T-cell (primary cell): ENCODE results near the gene ZNF821. TPM values are rescaled to one million over a fixed set of nuclear protein-coding genes. Genes with fewer than 3 reads are reported as not detected.

Experiments
- ATAC-seq, 4 experiments: fragments of 200-7000 bp in 3 of 4; fragments of 150-1000 bp in 1 of 4; cut with Tn5 transposase; replicated peaks in 1 of 4; 1 replicate in 3 of 4; 2 replicates in 1 of 4; pipeline ENCODE4 v1.10.0; 2021; ENCODE audit warnings: moderate library complexity in 3 of 4, mild to moderate bottlenecking in 2 of 4, moderate number of reproducible peaks in 1 of 4
- CTCF ChIA-PET, 2 donors: fragments of 300-600 bp; sonication (Branson Sonifier 250); formaldehyde crosslinking; loops; one replicate each; lab custom pipeline; 2022; ENCODE audit warnings: antibody characterized with exemption in 2 of 2; lab: Charles Lee
- POLR2A ChIA-PET, 2 donors: fragments of 300-600 bp; sonication (Branson Sonifier 250); formaldehyde crosslinking; loops; one replicate each; lab custom pipeline; 2022; ENCODE audit warnings: antibody characterized with exemption in 2 of 2; lab: Charles Lee
- DNase-seq, 35 experiments: peaks; one replicate each; pipeline versions ENCODE4 v3.0.0 to v3.0.0-alpha.2; 2013 to 2023
- H3K27ac ChIP-seq: one replicate; pipeline ENCODE4 v1.5.1; 2013; ENCODE audit warnings: low read length
- H3K27me3 ChIP-seq, 2 experiments: replicated peaks in 1 of 2; 1 replicate in 1 of 2; 2 replicates in 1 of 2; pipeline versions ENCODE4 v1.6.1 to v1.7.0; 2013; ENCODE audit warnings: low read length in 1 of 2, mixed read lengths in 1 of 2; ENCODE audit not compliant: control insufficient read depth in 2 of 2, insufficient read depth in 2 of 2; ENCODE audit errors: extremely low read depth in 1 of 2
- H3K36me3 ChIP-seq, 2 donors: 1 replicate in 1 of 2; 2 replicates in 1 of 2; pipeline versions ENCODE4 v1.6.1 to v1.7.0; 2013; ENCODE audit warnings: low read length in 1 of 2; ENCODE audit not compliant: control insufficient read depth in 2 of 2, insufficient read depth in 1 of 2; ENCODE audit errors: extremely low read depth in 1 of 2
- H3K4me1 ChIP-seq, 2 experiments: 1 replicate in 1 of 2; 2 replicates in 1 of 2; pipeline versions ENCODE4 v1.6.1 to v1.7.0; 2013; ENCODE audit warnings: low read length in 2 of 2, mixed read lengths in 1 of 2; ENCODE audit not compliant: insufficient read depth in 2 of 2, control insufficient read depth in 1 of 2; ENCODE audit errors: extremely low read depth in 1 of 2
- H3K4me3 ChIP-seq, 2 donors: 1 replicate in 1 of 2; 2 replicates in 1 of 2; pipeline versions ENCODE4 v1.5.1 to v1.7.0; 2013; ENCODE audit warnings: mild to moderate bottlenecking in 2 of 2, low read length in 1 of 2, moderate library complexity in 1 of 2; ENCODE audit not compliant: control insufficient read depth in 1 of 2; ENCODE audit errors: extremely low read depth in 1 of 2
- H3K9me3 ChIP-seq: 2 replicates; pipeline ENCODE4 v1.7.0; 2013
- H3K27ac Mint-ChIP-seq, 2 donors: one replicate each; pipeline ENCODE4 v1.8.0; 2020 to 2021; ENCODE audit warnings: mild to moderate bottlenecking in 2 of 2, mixed read lengths in 2 of 2
- H3K27me3 Mint-ChIP-seq, 2 donors: one replicate each; pipeline ENCODE4 v1.8.0; 2021 to 2022; ENCODE audit warnings: mixed read lengths in 2 of 2
- H3K36me3 Mint-ChIP-seq: one replicate; pipeline ENCODE4 v1.8.0; 2021; ENCODE audit warnings: mixed read lengths
- H3K4me1 Mint-ChIP-seq, 3 donors: one replicate each; pipeline ENCODE4 v1.8.0; 2020 to 2022; ENCODE audit warnings: mixed read lengths in 3 of 3, mild to moderate bottlenecking in 1 of 3
- H3K4me3 Mint-ChIP-seq, 3 donors: one replicate each; pipeline ENCODE4 v1.8.0; 2020 to 2022; ENCODE audit warnings: mild to moderate bottlenecking in 3 of 3, mixed read lengths in 3 of 3, moderate library complexity in 3 of 3
- H3K9me3 Mint-ChIP-seq, 3 donors: one replicate each; pipeline ENCODE4 v1.8.0; 2020 to 2022; ENCODE audit warnings: mixed read lengths in 3 of 3
- WGBS: methylation state at CpG from one replicate; pipeline ENCODE4 v1.1.5; 2013; ENCODE audit warnings: missing lambda C conversion rate; ENCODE audit not compliant: insufficient coverage; 5-methylcytosine and 5-hydroxymethylcytosine counted together
- total RNA-seq, 35 experiments: library from RNA in 6 of 35; stranded (reverse) in 6 of 35; fragments of 120-200 nt in 1 of 35; gene quantifications; one replicate each; pipeline versions ENCODE4 v1.2.1 to v1.2.4 and lab custom pipeline; 2013 to 2026

Gene ZNF821
- total RNA-seq, 5 donors from 2014 or later (not counting 1 experiment from before 2014, with no cell fraction given): 8.0 to 17.9 (median 9.3) TPM

- Histone ChIP-seq H3K4me1 (peaks cover 0 to 6% of the 10 kb centered on the region in 2 experiments), H3K9me3 (no peaks in the 10 kb centered on the region), H3K4me3 (no peak overlapping the region), H3K27ac (no peak overlapping the region), H3K36me3 (peaks cover 13 to 79% of the 10 kb centered on the region in 2 donors), H3K27me3 (no peaks in the 10 kb centered on the region)
- no peak overlapping the region for H3K4me3 Mint-ChIP-seq
- 95% methylated on average over 2 of the region's 3 CpGs for WGBS
- DNase-seq (no peak), ATAC-seq (no peak)
- peaks cover 78% of the 10 kb centered on the region for H3K36me3 Mint-ChIP-seq
- POLR2A ChIA-PET: interaction anchor here in 1 of 2 donors (0.6 kb wide), 1 partner anchor 147 kb away, joined by 4 read pairs; no protein-coding TSS in a partner anchor
- no peaks in the 10 kb centered on the region for H3K27me3 Mint-ChIP-seq
- peak overlapping the region in 1 of 2 donors; percentile 48 for H3K27ac Mint-ChIP-seq
- peaks cover 40 to 46% (median 44%) of the 10 kb centered on the region in 3 donors for H3K4me1 Mint-ChIP-seq
- no peaks in the 10 kb centered on the region for H3K9me3 Mint-ChIP-seq
- CTCF ChIA-PET: interaction anchor here (0.6 kb wide), 2 partner anchors 95 to 175 kb away, joined by 3 read pairs; no protein-coding TSS in a partner anchor
Observed at GRCh38 chr16:71919035-71919434, 35.1 kb upstream of the ZNF821 start.

- DNase-seq (no peak), ATAC-seq (no peak)
- Histone ChIP-seq H3K4me3 (no peak overlapping the region), H3K27me3 (no peaks in the 10 kb centered on the region), H3K9me3 (no peaks in the 10 kb centered on the region), H3K36me3 (peaks cover 15 to 67% of the 10 kb centered on the region in 2 donors), H3K27ac (no peak overlapping the region), H3K4me1 (peaks cover 0 to 14% of the 10 kb centered on the region in 2 experiments)
- Mint-ChIP-seq H3K27me3 (no peaks in the 10 kb centered on the region), H3K27ac (no peak overlapping the region), H3K9me3 (no peaks in the 10 kb centered on the region), H3K4me1 (peaks cover 50 to 55% (median 52%) of the 10 kb centered on the region in 3 donors), H3K4me3 (no peak overlapping the region), H3K36me3 (peaks cover 70% of the 10 kb centered on the region)
- WGBS: 100% methylated on average over 2 of the region's 6 CpGs
- ChIA-PET POLR2A (interaction anchor here (0.6 kb wide), 2 partner anchors 18 to 32 kb away, joined by 3 to 4 read pairs; no protein-coding TSS in a partner anchor), CTCF (interaction anchor here in 1 of 2 donors (0.9 to 1.0 kb wide), 2 partner anchors 9 to 37 kb away, joined by 3 to 4 read pairs; no protein-coding TSS in a partner anchor)
Observed at GRCh38 chr16:71917900-71918299, 33.9 kb upstream of the ZNF821 start.

GRCh38 chr16:71916397-71916920 is 32.5 kb upstream of the ZNF821 start:
- H3K9me3 ChIP-seq: no peaks in the 10 kb centered on the region

GRCh38 chr16:71915350-71915749 is 31.4 kb upstream of the ZNF821 start:
- H3K36me3 Mint-ChIP-seq: peaks cover 55% of the 10 kb centered on the region
- POLR2A ChIA-PET: no interaction called here
- H3K4me3 Mint-ChIP-seq: no peak overlapping the region
- peaks cover 62 to 74% (median 71%) of the 10 kb centered on the region in 3 donors for H3K4me1 Mint-ChIP-seq
- WGBS: 80% methylated on average over 1 of the region's 2 CpGs
- no peaks in the 10 kb centered on the region for H3K27me3 Mint-ChIP-seq
- ATAC-seq (no peak), DNase-seq (no peak)
- no peaks in the 10 kb centered on the region for H3K27me3 ChIP-seq
- peaks cover 10 to 43% of the 10 kb centered on the region in 2 donors for H3K36me3 ChIP-seq
- H3K9me3 Mint-ChIP-seq: no peaks in the 10 kb centered on the region
- CTCF ChIA-PET: no interaction called here
- no peak overlapping the region for H3K4me3 ChIP-seq
- no peak overlapping the region for H3K27ac ChIP-seq
- peaks cover 0 to 18% of the 10 kb centered on the region in 2 experiments for H3K4me1 ChIP-seq
- no peaks in the 10 kb centered on the region for H3K9me3 ChIP-seq
- peak overlapping the region in 1 of 2 donors; percentile 11 for H3K27ac Mint-ChIP-seq

More at GRCh38 chr16:71916397-71916920, 32.5 kb upstream of the ZNF821 start:
- Histone ChIP-seq H3K27me3 (no peaks in the 10 kb centered on the region), H3K4me1 (peaks cover 0 to 18% of the 10 kb centered on the region in 2 experiments), H3K4me3 (no peak overlapping the region), H3K36me3 (peaks cover 10 to 54% of the 10 kb centered on the region in 2 donors), H3K27ac (no peak overlapping the region)
- Mint-ChIP-seq H3K27me3 (no peaks in the 10 kb centered on the region), H3K4me1 (peaks cover 62 to 65% (median 63%) of the 10 kb centered on the region in 3 donors), H3K9me3 (no peaks in the 10 kb centered on the region), H3K4me3 (no peak overlapping the region), H3K36me3 (peaks cover 66% of the 10 kb centered on the region), H3K27ac (no peak overlapping the region)
- WGBS: 90% methylated on average over 6 of the region's 11 CpGs
- CTCF ChIA-PET: no interaction called here
- ATAC-seq (no peak), DNase-seq (no peak)
- POLR2A ChIA-PET: interaction anchor here in 1 of 2 donors (0.6 kb wide), 1 partner anchor 21 kb away, joined by 3 read pairs; no protein-coding TSS in a partner anchor

- H3K4me3 ChIP-seq: no peak overlapping the region
- POLR2A ChIA-PET: no interaction called here
- no peaks in the 10 kb centered on the region for H3K9me3 Mint-ChIP-seq
- H3K4me3 Mint-ChIP-seq: peak overlapping the region in 1 of 3 donors; percentile 28
- peak overlapping the region; percentile 48 to 52 for H3K27ac Mint-ChIP-seq
- no peaks in the 10 kb centered on the region for H3K27me3 ChIP-seq
- CTCF ChIA-PET: no interaction called here
- H3K36me3 Mint-ChIP-seq: peaks cover 50% of the 10 kb centered on the region
- DNase-seq (no peak), ATAC-seq (no peak)
- H3K27me3 Mint-ChIP-seq: no peaks in the 10 kb centered on the region
- H3K36me3 ChIP-seq: peaks cover 10 to 38% of the 10 kb centered on the region in 2 donors
- peaks cover 66 to 78% (median 75%) of the 10 kb centered on the region in 3 donors for H3K4me1 Mint-ChIP-seq
- whole genome bisulfite sequencing: 94% methylated on average over 2 of the region's 2 CpGs
- H3K9me3 ChIP-seq: no peaks in the 10 kb centered on the region
- H3K27ac ChIP-seq: no peak overlapping the region
- peaks cover 0 to 21% of the 10 kb centered on the region in 2 experiments for H3K4me1 ChIP-seq
Observed at GRCh38 chr16:71914802-71915201, 30.8 kb upstream of the ZNF821 start.

- CTCF ChIA-PET: no interaction called here
- no peak overlapping the region for H3K27ac ChIP-seq
- no peaks in the 10 kb centered on the region for H3K9me3 ChIP-seq
- H3K27ac Mint-ChIP-seq: no peak overlapping the region
- peak overlapping the region in 1 of 3 donors; percentile 12 for H3K4me3 Mint-ChIP-seq
- peaks cover 10 to 22% of the 10 kb centered on the region in 2 donors for H3K36me3 ChIP-seq
- peaks cover 0 to 35% of the 10 kb centered on the region in 2 experiments for H3K4me1 ChIP-seq
- H3K4me3 ChIP-seq: no peak overlapping the region
- no peaks in the 10 kb centered on the region for H3K27me3 Mint-ChIP-seq
- ATAC-seq (no peak), DNase-seq (no peak)
- peaks cover 38% of the 10 kb centered on the region for H3K36me3 Mint-ChIP-seq
- WGBS: 18% methylated on average over 2 of the region's 6 CpGs
- H3K4me1 Mint-ChIP-seq: peaks cover 79 to 93% (median 87%) of the 10 kb centered on the region in 3 donors
- no peaks in the 10 kb centered on the region for H3K27me3 ChIP-seq
- POLR2A ChIA-PET: interaction anchor here in 1 of 2 donors (1.0 kb wide), 1 partner anchor 21 kb away, joined by 4 read pairs; no protein-coding TSS in a partner anchor
- no peaks in the 10 kb centered on the region for H3K9me3 Mint-ChIP-seq
Observed at GRCh38 chr16:71912534-71913275, 28.7 kb upstream of the ZNF821 start.
